T-helper 9 cell (primary cell): ENCODE data around the gene TSSK2.
"Not testable (repeated sequence)": the region's sequence is repeated elsewhere in the genome, so short reads cannot be mapped to it uniquely, and the experiment has no call there.

ENCODE experiments used
- DNase-seq: peaks from one replicate; pipeline ENCODE4 v3.0.0-alpha.2; 2020
- total RNA-seq, 2 donors: gene quantifications; one replicate each; lab custom pipeline; 2026; lab: John Stamatoyannopoulos, UW

TSSK2 gene
- total RNA-seq = 0 reads per million in 2 donors

- DNase-seq = no peak
These were observed at the start of gene TSSK2 for GRCh38 chr22:19130959-19131684. TSS of gene TSSK2 (plus strand) at chr22:19131308. CDS start at chr22:19131400, 92 bp downstream.

GRCh38 chr22:19081351-19081750 is 49.8 kb upstream of the TSSK2 start:
- DNase-seq = no peak

- DNase-seq = no peak
These were observed 49.0 kb upstream of the TSSK2 start for GRCh38 chr22:19082101-19082500.

GRCh38 chr22:19082793-19083192 is 48.3 kb upstream of the TSSK2 start:
- DNase-seq = no peak

DNA sequence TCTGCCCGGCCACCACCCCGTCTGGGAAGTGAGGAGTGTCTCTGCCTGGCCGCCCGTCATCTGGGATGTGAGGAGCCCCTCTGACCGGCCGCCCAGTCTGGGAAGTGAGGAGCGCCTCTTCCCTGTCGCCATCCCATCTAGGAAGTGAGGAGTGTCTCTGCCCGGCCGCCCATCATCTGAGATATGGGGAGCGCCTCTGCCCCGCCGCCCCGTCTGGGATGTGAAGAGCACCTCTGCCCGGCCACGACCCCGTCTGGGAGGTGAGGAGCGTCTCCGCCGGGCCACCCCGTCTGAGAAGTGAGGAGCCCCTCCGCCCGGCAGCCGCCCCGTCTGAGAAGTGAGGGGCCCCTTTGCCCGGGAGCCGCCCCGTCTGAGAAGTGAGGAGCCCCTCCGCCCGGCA is 47.0 kb upstream of the TSSK2 start:
- DNase-seq = not testable (repeated sequence)

DNA sequence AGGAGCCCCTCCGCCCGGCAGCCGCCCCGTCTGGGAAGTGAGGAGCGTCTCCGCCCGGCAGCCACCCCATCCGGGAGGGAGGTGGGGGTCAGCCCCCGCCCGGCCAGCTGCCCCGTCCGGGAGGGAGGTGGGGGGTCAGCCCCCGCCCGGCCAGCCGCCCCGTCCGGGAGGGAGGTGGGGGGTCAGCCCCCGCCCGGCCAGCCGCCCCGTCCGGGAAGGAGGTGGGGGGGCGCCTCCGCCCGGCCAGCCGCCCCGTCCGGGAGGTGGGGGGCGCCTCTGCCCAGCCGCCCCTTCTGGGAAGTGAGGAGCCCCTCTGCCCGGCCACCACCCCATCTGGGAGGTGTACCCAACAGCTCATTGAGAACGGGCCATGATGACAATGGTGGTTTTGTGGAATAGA is 46.5 kb upstream of the TSSK2 start:
- DNase-seq = not testable (repeated sequence)

DNA sequence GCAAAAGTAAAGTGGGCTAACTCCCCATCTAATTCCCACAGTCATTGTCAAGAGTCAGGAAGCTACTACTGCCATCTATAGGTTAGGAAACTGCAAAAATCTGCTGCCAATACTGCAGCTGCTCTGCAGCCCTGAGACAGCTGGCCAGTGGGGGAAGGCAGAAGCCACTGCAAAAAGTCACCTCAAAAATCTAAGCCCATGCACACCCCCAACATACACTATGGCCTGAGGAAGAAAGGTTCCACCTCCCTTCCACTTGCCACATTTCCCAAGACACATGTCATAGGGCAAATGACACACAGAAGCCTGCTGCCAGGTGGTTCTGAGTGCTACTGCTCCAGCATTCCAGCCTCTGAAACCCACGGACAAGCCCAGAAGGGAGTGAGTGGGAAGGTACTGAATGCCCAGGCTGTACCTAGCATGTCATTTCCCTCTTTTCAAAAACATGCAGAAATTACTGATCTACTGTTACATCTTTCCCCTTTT is 45.8 kb upstream of the TSSK2 start:
- no peak for DNase-seq

DNA sequence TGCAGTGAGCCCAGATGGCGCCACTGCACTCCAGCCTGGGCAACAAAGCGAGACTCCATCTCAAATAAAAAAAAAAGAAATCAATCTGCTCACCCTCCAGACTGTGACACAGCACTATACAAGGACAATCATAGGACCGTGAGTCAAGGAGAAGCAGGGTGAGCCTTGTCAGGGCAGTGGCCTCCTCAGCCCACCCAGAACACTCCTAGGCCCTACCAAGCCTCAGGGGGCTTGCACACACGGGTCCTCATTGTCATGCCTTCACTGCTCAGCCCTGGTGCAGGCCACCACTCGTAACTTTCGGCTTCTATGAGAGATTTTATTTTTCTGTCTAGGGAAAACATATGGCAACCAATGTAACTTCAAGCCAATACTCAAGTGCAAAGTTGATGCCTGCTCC is 44.7 kb upstream of the TSSK2 start:
- no peak for DNase-seq

DNA sequence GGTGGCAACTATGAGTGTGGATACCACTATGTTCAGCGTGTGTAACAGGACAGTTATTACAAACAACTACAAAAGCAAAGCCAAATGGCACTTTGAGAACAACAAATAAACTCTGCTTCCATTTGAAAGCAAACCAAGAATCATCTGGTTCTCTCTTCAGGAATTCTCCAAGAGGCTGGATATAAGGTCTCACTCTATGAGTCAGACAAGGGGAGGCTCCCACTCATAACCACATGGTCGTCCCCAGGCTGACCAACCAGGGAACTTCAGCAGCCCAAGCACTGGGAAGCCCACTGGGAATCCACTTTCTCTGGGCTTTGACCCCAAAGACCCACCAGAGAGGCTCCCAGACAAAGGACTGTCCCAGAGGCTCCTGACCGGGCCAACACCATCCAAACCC is 44.2 kb upstream of the TSSK2 start:
- DNase-seq = no peak

DNA sequence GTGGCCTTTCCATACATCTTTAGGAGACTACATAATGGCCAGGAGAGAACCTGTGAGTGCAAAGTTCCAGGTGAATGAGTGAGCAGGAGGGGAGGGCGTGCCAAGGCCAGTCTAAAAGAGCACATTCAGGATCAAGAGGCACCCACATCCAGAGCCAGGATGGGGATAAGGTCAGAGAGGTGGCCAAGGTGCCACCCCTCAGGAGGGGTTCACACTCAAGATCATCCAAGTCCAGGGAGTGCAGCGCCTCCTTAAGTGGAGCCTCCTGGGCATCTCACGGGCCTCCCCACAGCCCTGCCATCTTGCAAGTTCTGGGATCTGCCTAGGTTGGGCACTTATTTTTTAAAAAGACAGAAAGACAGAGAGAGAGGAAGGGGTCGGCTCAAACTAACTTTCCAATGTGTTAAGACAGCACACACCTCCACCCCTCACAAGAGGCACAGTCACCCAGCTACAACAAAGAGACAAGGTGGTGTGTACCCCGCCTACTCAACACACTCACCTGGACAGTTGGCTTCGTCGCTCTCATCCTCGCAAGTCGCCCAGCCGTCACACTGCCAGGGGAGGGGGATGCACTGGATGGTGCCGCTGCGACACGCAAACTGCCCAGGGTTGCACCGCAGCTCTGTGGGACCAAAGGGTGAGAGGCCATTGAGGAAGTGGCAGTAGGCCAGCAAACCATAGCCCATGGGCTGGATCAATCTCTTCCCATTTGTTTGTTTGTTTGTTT is 42.1 kb upstream of the TSSK2 start:
- DNase-seq = no peak

DNA sequence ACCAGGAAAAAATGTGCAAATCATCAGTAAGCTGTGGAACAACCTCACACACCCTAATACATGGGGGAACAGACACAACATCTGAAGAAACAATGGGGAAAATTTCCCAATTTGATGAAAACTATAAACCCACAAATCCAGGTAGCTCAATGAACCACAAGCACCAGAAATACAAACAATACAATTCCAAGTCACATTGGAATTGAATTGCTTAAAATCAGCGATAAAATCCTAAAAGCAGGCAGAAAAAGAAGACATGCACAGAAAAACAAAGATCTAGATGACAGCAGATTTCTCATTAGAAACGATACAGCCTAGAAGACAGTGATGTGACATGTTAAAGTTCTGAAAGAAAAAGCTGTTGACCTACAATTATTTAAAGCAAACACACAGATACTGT is 40.9 kb upstream of the TSSK2 start:
- no peak for DNase-seq

DNA sequence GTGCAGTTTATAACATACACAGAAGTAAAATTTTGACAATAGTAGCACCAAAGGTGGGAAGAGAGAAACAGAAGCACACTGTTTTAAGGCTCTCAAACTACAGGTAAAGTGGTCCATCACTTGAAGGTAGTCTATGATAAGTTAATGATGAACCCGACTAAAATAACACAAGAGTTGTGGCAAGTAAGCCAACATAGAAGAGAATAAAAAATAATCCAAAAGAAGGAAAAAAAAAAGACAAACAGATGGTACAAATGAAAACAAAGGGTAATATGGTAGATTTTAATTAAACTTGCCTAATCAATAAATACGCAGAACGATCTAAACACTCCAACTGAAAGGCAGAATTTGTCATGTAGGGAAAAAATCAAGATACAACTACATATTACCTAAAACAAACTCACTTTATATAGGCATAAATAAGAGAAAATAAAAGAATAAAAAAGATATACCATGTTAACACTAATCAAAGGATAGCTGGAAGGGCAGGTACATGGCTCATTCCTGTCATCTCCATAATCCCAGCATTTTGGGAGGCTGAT is 40.5 kb upstream of the TSSK2 start:
- no peak for DNase-seq

- DNase-seq = no peak
These were observed 38.4 kb upstream of the TSSK2 start for GRCh38 chr22:19092725-19093124.

- no peak for DNase-seq
These were observed 36.6 kb upstream of the TSSK2 start for GRCh38 chr22:19094393-19094997.

GRCh38 chr22:19096555-19096954 is 34.6 kb upstream of the TSSK2 start:
- DNase-seq = no peak

GRCh38 chr22:19097518-19097917 is 33.6 kb upstream of the TSSK2 start:
- DNase-seq = no peak

DNA sequence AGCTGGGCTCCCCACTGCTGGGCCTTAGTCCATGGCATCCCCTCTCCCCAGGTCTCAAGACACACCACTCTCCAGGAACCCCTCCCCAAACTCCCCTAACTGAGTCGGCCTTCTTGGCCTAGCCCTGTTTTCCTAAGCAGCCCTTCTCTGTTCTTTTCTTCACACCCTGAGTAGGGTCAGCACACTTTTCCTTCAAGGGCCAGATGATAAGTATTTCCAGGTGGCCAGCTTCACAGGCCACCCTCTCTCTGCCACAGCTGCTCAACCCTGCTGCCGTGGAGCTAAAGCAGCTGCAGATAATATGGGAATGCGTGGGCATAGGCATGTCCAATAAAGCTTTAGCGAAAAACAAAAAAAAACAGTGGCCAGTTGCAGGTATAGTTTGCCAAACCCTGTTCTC is 33.0 kb upstream of the TSSK2 start:
- DNase-seq = no peak

GRCh38 chr22:19103880-19104821 is 27.0 kb upstream of the TSSK2 start:
- no peak for DNase-seq

DNA sequence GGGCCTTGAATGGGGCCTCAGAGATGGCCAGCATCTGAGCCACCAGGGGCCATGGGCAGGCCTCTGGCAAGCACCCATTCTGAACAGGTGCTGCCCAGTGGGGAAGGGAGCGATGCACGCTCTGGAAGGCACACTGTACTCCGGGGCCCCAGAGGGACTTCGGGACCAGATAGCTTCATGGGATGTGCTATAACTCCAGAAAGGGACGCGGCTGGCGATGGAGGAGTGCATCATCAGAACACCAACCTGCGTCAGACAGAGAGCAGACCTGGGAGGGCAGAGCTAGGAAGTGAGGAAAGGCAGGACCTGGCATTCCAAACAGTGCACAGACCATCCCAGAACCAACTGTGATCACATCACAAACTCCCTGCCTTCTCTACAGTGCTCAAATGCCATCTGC is 25.7 kb upstream of the TSSK2 start:
- DNase-seq = no peak

- DNase-seq = peak; percentile 30
These were observed 25.0 kb upstream of the TSSK2 start for GRCh38 chr22:19105867-19106802.
